ENCODE data around the gene FBXL17.

Gene FBXL17

DNA sequence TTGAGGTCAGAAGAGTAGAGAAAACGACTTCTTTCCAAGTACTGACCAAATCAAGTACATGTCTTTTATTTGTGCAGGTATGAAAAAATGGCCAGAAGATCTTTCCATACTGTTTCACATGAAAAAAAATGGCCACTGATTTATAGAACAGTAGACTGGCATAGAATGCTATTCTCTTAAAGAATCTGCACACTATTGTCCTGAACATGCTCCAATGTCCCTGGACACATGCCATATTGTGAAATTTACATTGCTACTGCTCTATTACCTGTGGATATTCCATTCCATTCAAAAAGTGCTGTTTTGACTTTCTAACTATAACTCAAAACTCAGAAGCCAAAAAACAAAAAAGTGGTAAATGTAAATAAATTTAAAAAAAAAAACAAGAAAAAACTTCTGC is 60.6 kb downstream of the FBXL17 start:
- H3K9me3 ChIP-seq (ENCODE audit: low read length) = no peaks in the 10 kb centered on the region
- no peaks in the 10 kb centered on the region for H3K4me1 ChIP-seq (ENCODE audit: insufficient read depth, low read length)
- no peaks in the 10 kb centered on the region for H3K27me3 ChIP-seq (ENCODE audit: insufficient read depth, low read length)
- H2AFZ ChIP-seq (ENCODE audit: low read depth, low read length) = no peak overlapping the region
- H3K4me3 ChIP-seq (ENCODE audit: low read length) = no peak overlapping the region
- no peaks in the 10 kb centered on the region for H3K36me3 ChIP-seq (ENCODE audit: insufficient read depth, low read length)

GRCh38 chr5:108320231-108320630 is 61.7 kb downstream of the FBXL17 start:
- H3K4me3 ChIP-seq (ENCODE audit: low read length) = no peak overlapping the region
- H3K9me3 ChIP-seq (ENCODE audit: low read length) = no peaks in the 10 kb centered on the region
- H3K4me1 ChIP-seq (ENCODE audit: insufficient read depth, low read length) = no peaks in the 10 kb centered on the region
- no peak overlapping the region for H2AFZ ChIP-seq (ENCODE audit: low read depth, low read length)
- no peaks in the 10 kb centered on the region for H3K36me3 ChIP-seq (ENCODE audit: insufficient read depth, low read length)
- no peaks in the 10 kb centered on the region for H3K27me3 ChIP-seq (ENCODE audit: insufficient read depth, low read length)

DNA sequence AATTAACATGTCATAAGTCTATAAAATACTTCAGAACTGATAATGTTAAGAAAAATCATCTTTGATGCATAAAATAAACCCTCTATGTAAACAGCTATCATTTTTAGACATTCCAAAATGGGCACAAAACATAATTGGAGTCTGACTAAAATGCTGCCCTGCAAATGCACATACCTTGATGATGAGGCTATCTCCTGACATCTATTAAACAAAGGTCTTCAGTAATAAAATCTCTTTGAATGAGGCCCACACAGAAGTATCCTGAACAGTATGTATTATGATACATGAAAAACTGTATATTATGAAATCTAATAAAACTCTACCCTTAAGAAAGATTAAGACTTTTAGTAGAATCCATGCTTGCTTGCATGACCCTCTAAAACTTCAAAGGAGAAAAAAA is 66.1 kb downstream of the FBXL17 start:
- Histone ChIP-seq H3K4me3 (ENCODE audit: low read length) (no peak overlapping the region), H3K36me3 (ENCODE audit: insufficient read depth, low read length) (no peaks in the 10 kb centered on the region), H2AFZ (ENCODE audit: low read depth, low read length) (no peak overlapping the region), H3K27me3 (ENCODE audit: insufficient read depth, low read length) (no peaks in the 10 kb centered on the region), H3K9me3 (ENCODE audit: low read length) (no peaks in the 10 kb centered on the region), H3K4me1 (ENCODE audit: insufficient read depth, low read length) (no peaks in the 10 kb centered on the region)

GRCh38 chr5:108312258-108312657 is 69.6 kb downstream of the FBXL17 start:
- H3K4me3 ChIP-seq (ENCODE audit: low read length) = no peak overlapping the region
- H3K9me3 ChIP-seq (ENCODE audit: low read length) = no peaks in the 10 kb centered on the region
- no peak overlapping the region for H2AFZ ChIP-seq (ENCODE audit: low read depth, low read length)
- no peaks in the 10 kb centered on the region for H3K36me3 ChIP-seq (ENCODE audit: insufficient read depth, low read length)
- no peaks in the 10 kb centered on the region for H3K4me1 ChIP-seq (ENCODE audit: insufficient read depth, low read length)
- no peaks in the 10 kb centered on the region for H3K27me3 ChIP-seq (ENCODE audit: insufficient read depth, low read length)

GRCh38 chr5:108311682-108312081 is 70.2 kb downstream of the FBXL17 start:
- H3K36me3 ChIP-seq (ENCODE audit: insufficient read depth, low read length) = no peaks in the 10 kb centered on the region
- no peak overlapping the region for H2AFZ ChIP-seq (ENCODE audit: low read depth, low read length)
- H3K27me3 ChIP-seq (ENCODE audit: insufficient read depth, low read length) = no peaks in the 10 kb centered on the region
- H3K4me1 ChIP-seq (ENCODE audit: insufficient read depth, low read length) = no peaks in the 10 kb centered on the region
- H3K4me3 ChIP-seq (ENCODE audit: low read length) = no peak overlapping the region
- H3K9me3 ChIP-seq (ENCODE audit: low read length) = no peaks in the 10 kb centered on the region

DNA sequence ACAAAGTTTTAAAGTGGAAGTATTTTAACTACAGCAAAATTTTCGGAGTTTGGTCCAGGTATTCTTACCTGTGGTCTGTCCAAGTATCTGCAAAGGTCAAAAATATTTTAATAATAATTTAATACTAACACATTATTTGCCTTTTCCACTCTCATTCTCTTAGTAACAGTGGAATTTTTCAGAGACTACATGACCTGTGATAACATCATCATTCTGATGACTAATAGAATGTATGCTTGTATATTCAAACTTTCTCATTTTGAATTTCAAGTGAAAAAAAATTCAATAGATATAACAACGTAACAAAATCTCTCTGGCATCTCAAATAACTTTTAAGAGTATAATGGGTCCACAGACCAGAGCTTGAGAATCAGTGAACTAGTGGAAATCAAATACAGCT is 78.3 kb downstream of the FBXL17 start:
- H3K4me3 ChIP-seq (ENCODE audit: low read length) = no peak overlapping the region
- H3K27me3 ChIP-seq (ENCODE audit: insufficient read depth, low read length) = no peaks in the 10 kb centered on the region
- H2AFZ ChIP-seq (ENCODE audit: low read depth, low read length) = no peak overlapping the region
- H3K4me1 ChIP-seq (ENCODE audit: insufficient read depth, low read length) = no peaks in the 10 kb centered on the region
- no peaks in the 10 kb centered on the region for H3K9me3 ChIP-seq (ENCODE audit: low read length)
- no peaks in the 10 kb centered on the region for H3K36me3 ChIP-seq (ENCODE audit: insufficient read depth, low read length)

- H3K36me3 ChIP-seq (ENCODE audit: insufficient read depth, low read length) = no peaks in the 10 kb centered on the region
- H3K27me3 ChIP-seq (ENCODE audit: insufficient read depth, low read length) = no peaks in the 10 kb centered on the region
- H3K4me3 ChIP-seq (ENCODE audit: low read length) = no peak overlapping the region
- no peak overlapping the region for H2AFZ ChIP-seq (ENCODE audit: low read depth, low read length)
- H3K9me3 ChIP-seq (ENCODE audit: low read length) = no peaks in the 10 kb centered on the region
- no peaks in the 10 kb centered on the region for H3K4me1 ChIP-seq (ENCODE audit: insufficient read depth, low read length)
Measured at GRCh38 chr5:108303086-108303485, 78.8 kb downstream of the FBXL17 start.

GRCh38 chr5:108297042-108297601 is 84.8 kb downstream of the FBXL17 start:
- H3K4me3 ChIP-seq (ENCODE audit: low read length) = no peak overlapping the region
- H3K9me3 ChIP-seq (ENCODE audit: low read length) = no peaks in the 10 kb centered on the region
- H3K36me3 ChIP-seq (ENCODE audit: insufficient read depth, low read length) = no peaks in the 10 kb centered on the region
- H3K27me3 ChIP-seq (ENCODE audit: insufficient read depth, low read length) = no peaks in the 10 kb centered on the region
- H3K4me1 ChIP-seq (ENCODE audit: insufficient read depth, low read length) = no peaks in the 10 kb centered on the region
- no peak overlapping the region for H2AFZ ChIP-seq (ENCODE audit: low read depth, low read length)

DNA sequence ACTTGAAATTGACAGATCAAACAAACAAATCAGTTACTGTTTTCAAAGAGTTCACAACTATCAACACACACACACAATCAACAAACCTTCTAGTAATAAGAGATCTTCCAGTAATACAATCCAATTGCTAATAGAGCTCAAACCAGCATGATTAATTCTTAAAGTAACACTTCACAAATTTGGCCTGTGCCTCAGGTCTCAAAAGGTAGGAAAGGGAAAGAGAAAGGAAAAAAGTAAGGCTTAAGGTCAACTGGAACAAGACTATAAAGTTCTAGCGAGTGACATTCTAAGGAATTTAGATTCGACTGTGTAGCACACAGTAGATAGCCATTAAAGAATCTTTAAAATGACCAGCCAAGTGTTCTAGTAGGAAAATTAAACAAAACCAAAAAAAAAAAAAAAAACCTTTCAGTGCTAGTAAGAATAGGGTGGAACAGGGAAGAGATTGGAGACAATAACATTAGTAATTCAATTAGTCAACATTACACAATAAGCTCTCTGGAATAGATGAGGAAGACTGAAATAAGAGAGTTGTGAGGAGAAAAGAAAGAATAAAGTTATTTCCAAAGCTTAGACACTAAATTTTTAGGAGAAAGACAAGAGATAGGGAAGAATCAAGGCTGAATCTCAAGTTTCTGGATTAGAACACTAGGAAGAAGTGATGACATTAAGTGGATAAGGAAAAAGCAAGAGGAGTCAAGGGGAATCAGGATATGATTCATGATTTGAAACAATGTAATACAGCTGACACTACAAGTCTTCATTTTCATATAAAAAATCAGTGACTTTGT is 86.1 kb downstream of the FBXL17 start:
- no peak overlapping the region for H3K4me3 ChIP-seq (ENCODE audit: low read length)
- H3K4me1 ChIP-seq (ENCODE audit: insufficient read depth, low read length) = no peaks in the 10 kb centered on the region
- H2AFZ ChIP-seq (ENCODE audit: low read depth, low read length) = no peak overlapping the region
- no peaks in the 10 kb centered on the region for H3K27me3 ChIP-seq (ENCODE audit: insufficient read depth, low read length)
- H3K36me3 ChIP-seq (ENCODE audit: insufficient read depth, low read length) = no peaks in the 10 kb centered on the region
- H3K9me3 ChIP-seq (ENCODE audit: low read length) = no peaks in the 10 kb centered on the region

DNA sequence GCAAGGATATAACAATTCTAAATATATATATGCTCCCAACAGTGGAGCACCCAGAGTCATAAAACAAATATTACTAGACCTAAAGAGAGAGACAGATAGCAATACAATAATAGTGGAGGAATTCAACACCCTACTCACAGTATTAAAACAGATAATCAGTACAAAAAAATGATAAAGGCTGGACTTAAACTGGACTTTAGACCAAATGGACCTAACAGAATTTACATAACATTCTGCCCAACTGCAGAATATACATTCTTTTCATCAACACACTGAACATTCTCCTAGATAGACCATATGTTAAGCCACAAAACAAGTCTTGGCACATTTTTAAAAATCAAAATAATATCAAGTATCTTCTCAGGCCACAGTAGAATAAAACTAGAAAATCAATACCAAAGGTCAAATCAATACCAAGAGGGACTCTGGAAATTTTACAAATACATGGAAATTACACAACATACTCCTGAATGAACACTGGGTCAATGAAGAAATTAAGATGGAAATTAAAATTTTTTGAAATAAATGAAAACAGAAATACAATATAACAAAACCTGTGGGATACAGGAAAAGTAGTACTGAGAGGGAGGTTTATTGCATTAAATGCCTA is 100.8 kb downstream of the FBXL17 start:
- Histone ChIP-seq H3K4me1 (ENCODE audit: insufficient read depth, low read length) (no peaks in the 10 kb centered on the region), H3K36me3 (ENCODE audit: insufficient read depth, low read length) (no peaks in the 10 kb centered on the region), H3K27me3 (ENCODE audit: insufficient read depth, low read length) (no peaks in the 10 kb centered on the region), H3K9me3 (ENCODE audit: low read length) (peaks cover 2% of the 10 kb centered on the region), H3K4me3 (ENCODE audit: low read length) (no peak overlapping the region), H2AFZ (ENCODE audit: low read depth, low read length) (no peak overlapping the region)

DNA sequence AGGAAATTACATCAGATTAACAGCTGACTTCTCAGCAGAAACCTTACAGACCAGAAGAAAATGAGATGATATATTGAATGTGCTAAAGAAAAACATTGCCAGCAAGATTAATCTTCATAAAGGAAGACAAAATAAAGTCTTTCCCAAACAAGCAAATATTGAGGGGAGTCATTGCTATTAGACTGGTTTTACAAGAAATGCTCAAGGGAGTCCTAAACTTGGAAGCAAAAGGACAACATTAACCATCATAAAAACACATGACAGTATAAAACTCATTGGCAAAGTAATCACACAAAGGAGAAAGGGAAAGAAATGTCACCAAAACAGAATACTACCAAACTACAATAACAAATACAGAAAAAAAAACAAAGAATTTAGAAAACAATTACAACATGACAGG is 101.7 kb downstream of the FBXL17 start:
- Histone ChIP-seq H3K9me3 (ENCODE audit: low read length) (peaks cover 2% of the 10 kb centered on the region), H2AFZ (ENCODE audit: low read depth, low read length) (no peak overlapping the region), H3K4me1 (ENCODE audit: insufficient read depth, low read length) (no peaks in the 10 kb centered on the region), H3K27me3 (ENCODE audit: insufficient read depth, low read length) (no peaks in the 10 kb centered on the region), H3K36me3 (ENCODE audit: insufficient read depth, low read length) (no peaks in the 10 kb centered on the region), H3K4me3 (ENCODE audit: low read length) (no peak overlapping the region)

GRCh38 chr5:108278285-108279240 is 103.3 kb downstream of the FBXL17 start:
- no peaks in the 10 kb centered on the region for H3K36me3 ChIP-seq (ENCODE audit: insufficient read depth, low read length)
- no peak overlapping the region for H2AFZ ChIP-seq (ENCODE audit: low read depth, low read length)
- H3K4me3 ChIP-seq (ENCODE audit: low read length) = no peak overlapping the region
- H3K4me1 ChIP-seq (ENCODE audit: insufficient read depth, low read length) = no peaks in the 10 kb centered on the region
- H3K9me3 ChIP-seq (ENCODE audit: low read length) = peaks cover 2% of the 10 kb centered on the region
- H3K27me3 ChIP-seq (ENCODE audit: insufficient read depth, low read length) = no peaks in the 10 kb centered on the region
